NOMO-1 (cell line): ENCODE measurements around the gene GUK1.
A peak's percentile ranks its signal among the peaks of the same experiment; 100 is the strongest.
"Not testable (repeated sequence)": the region's sequence is repeated elsewhere in the genome, so short reads cannot be mapped to it uniquely, and the experiment has no call there.

Experiments used
- DNase-seq, 2 experiments: peaks; one replicate each; lab custom pipeline; 2025; ENCODE audit not compliant: unreplicated experiment in 2 of 2; lab: John Stamatoyannopoulos, UW

The GUK1 gene

DNA sequence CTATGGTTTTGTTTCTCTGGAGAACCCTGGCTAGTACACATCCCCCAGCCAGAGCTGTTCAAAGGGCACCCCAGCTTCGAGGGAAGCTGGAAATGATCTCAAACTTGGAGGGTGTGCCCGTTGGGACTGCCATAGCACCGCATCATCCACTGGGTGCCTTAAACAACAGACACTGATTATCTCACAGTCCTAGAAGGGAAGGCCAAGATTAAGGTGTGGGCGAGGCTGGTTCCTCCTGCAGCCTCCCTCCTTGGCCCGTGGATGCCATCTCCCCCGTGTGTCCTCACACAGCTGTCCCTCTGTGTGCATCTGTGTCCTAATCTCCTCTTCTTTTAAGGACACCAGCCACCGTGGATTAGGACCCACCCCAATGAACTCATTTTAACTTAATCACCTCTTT, 21.3 kb downstream of the GUK1 start:
- DNase-seq, result no peak

GRCh38 chr1:228161866-228162265, 21.8 kb downstream of the GUK1 start:
- DNase-seq, result no peak

- no peak for DNase-seq
Measured at GRCh38 chr1:228162286-228163006, 22.4 kb downstream of the GUK1 start.

GRCh38 chr1:228163007-228163753, 23.1 kb downstream of the GUK1 start:
- DNase-seq, result no peak

- DNase-seq, result no peak
Measured at GRCh38 chr1:228163776-228164519, 23.9 kb downstream of the GUK1 start.

DNA sequence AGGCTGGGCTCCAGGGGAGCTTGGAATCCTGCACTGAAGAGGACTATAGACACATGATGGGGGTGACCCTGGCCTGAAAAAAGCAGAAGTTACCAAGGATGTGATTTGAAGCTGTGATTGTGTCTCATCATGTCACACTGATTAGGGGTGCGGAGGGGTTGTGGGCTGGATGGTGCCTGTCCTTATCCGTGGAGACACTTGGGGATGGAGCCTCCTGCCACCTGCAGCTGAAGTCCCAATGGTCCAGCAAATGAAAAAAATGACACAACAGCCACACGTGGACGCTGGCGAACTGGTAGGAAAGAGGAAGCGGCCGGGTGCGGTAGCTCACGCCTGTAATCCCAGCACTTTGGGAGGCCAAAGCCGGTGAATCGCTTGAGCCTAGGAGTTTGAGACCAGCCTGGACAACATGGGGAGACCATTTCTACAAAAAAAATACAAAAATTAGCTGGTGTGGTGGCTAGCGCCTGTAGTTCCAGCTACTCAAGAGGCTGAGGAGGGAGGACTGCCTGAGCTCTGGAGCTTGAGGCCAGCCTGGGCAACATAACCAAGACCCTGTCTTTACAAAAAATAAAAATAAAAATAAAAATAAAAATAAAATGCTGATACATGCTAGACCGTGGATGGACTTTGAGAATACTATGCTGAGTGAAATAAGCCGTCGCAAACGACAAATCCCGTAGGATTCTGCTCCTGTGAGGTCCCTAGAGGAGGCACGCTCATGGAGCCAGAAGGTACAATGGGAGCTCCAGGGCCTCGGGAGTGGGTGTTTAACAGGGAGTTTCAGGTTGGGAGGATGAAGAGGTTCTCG, 24.7 kb downstream of the GUK1 start:
- peak; percentile 63 to 68 for DNase-seq

- DNase-seq, result peak; percentile 94 to 96
Measured at GRCh38 chr1:228165372-228166169, 25.5 kb downstream of the GUK1 start, which contains the start of gene IBA57. TSS of gene IBA57 (plus strand) at chr1:228165804. CDS start at chr1:228165817, 13 bp downstream.

GRCh38 chr1:228166170-228166936, 26.3 kb downstream of the GUK1 start:
- peak in 1 of 2 experiments; percentile 44 for DNase-seq

DNA sequence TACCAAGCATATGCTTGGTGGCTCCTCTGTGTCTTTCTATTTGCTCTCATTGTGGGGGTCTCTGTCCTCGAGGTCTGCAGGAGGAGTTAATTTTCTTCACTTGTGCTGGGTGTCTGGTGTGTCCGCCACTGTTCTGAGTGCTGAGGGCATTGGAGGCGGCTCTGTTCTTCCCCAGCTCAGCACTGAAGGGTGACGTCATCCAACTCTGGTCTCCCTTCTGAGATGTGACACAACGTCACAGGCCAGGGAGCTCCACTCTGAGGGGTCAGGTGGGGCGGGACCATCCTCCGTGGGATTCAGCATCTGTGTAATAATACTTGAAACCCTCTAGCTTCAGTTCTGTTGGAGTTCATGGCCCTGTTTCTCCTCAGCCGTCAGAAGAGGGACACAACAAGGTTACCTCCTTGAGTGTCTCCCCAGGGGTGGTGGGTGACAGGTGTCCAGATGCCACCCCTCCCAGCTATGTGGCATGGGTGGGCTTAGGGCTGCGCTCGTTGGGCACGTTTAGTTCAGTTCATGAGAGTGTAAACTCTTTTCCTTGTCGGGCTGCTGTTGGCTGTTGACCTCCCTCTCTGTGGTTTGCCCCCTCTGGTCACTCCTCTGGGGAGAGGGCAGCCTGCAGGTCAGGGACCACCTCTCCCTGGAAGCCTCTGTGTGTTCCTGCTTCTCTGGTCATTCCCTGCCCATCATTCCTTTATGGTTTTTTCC, 28.6 kb downstream of the GUK1 start:
- no peak for DNase-seq

GRCh38 chr1:228169345-228169744, 29.3 kb downstream of the GUK1 start:
- no peak for DNase-seq

DNA sequence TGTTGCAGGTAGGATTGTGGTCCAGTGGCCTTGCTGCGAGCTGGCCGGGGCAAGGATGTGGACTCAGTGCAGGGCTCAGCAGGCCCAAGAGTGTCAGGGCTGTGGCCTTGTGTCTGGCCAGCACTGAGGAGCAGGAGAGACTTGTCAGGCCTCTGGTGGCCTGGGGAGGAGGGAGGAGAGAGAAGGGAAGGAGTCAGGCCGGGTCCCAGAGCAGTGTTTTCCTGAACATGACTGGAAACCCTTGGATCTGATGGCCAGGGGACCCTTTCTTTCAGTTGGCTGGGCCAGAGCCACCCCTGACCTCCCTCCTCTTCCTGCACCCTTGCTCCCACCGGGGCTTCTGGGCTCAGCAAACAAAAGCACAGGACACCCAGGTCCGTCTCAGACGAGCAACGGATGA, 30.6 kb downstream of the GUK1 start:
- no peak for DNase-seq

DNA sequence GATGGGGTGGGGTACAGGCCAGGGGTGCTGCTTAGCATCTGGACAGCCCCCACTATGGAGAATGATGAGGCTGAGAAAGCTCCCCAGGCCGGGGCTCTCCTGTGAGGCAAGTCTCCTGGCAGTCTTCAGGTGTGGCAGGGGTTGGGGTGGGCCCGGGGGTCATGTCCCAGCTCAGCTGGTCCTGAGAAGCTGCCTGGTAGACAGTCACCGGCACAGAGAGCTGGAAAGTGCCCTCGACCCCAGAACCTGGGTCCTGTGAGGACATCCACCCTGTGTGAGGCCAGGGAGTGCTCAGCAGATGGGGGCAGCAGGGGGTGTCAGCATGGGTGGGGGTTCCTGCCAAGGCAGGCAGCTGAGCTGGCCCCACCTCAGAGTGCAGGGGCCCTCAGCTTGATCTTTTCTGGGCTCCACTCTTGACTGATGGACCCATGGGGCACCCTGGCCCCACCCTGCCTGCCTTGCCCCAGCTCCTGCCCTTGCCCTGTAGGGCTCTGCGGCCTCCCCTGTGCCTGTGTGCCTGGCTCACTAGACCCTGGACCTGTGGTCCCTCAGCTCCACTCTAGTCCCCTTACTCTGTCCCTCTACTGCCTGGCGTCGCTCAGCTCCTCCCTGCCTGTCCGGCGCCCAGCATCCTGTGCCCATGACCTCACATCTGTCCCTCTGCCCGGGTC, 31.3 kb downstream of the GUK1 start:
- DNase-seq, result no peak

DNA sequence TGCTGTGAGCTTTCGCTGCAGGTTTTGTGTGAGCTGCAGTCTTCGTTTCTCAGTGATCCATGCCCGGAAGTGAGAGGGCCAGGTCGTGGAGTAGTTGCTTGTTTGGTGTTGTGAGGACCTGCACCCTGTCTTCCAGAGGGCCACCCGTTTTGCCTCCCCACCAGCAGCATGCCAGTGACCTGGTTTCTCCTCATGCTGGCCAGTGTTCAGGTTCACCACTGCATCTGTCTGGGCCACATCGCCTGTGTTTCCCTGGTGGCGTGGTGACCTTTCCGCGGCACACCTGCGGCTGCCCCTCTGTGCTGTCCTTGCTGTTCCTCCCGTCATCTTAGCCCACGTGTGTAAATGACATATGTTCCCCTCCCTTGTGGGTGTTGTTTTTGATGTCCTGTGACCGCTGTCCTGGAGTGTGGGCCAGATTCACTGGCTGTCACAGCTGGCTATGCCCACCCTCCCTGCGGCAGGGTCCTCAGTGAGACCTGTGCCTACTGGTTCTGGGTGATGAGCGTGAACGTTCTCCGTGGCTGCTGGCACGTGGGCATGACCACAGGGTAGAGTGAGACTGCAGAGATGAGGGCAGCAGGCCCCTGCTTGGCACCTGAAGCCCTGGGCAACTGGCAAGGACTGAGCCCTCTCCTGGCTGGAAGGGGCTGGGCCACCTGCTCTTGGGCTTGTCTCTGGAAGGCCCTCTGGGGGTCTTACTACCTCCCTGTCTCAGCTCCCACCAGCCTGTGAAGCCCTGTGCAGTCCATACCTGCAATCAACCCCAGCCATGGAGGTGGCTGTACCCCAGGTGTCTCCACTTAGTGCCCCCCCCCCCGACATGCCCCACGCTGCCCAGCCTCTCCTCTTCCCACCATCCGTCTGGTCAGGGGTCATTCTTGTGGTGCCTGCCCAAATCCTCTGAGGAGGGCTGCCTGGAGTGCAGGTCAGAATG, 32.8 kb downstream of the GUK1 start:
- DNase-seq, result no peak

GRCh38 chr1:228173528-228174481, 33.7 kb downstream of the GUK1 start:
- DNase-seq, result not testable (repeated sequence)

DNA sequence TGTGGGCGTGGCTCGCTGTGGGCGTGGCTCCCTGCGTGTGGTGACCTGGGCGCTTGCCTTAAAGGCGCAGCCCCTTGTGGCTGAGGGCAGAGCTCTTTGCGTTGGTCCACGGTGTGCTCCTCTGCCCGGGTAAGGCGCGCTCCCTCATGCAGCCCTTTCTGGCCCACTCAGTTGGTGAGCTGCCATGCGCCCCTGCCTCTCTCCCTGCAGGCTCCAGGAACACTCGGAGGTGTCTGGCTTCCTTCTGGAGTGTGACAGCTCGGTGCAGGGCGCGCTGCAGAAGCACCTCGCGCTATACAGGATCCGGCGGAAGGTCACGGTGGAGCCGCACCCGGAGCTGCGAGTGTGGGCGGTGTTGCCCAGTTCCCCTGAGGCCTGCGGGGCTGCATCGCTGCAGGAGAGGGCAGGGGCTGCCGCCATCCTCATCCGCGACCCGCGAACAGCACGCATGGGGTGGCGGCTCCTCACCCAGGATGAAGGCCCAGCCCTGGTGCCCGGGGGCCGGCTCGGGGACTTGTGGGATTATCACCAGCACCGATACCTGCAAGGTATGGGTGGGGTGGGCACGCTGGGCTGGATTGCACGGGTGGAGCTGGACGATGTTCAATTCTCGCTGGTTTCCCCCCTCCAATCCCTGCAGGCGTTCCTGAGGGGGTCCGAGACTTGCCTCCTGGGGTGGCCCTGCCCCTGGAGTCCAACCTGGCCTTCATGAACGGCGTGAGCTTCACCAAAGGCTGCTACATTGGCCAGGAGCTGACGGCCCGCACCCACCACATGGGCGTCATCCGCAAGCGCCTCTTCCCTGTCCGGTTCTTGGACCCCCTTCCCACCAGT, 34.6 kb downstream of the GUK1 start:
- no peak for DNase-seq
